B cell (primary cell): Measurements from ENCODE around the gene PARP12. TPM values are rescaled to one million over a fixed set of nuclear protein-coding genes. Genes with fewer than 3 reads are reported as not detected.

Experiments
- ATAC-seq: fragments of 200-7000 bp; cut with Tn5 transposase; one replicate; pipeline ENCODE4 v1.10.0; 2021; ENCODE audit warnings: low read depth, mild to moderate bottlenecking, moderate number of reproducible peaks, moderate library complexity
- CTCF ChIA-PET: fragments of 350-600 bp; sonication (Branson Sonifier 250); formaldehyde crosslinking; loops from one replicate; lab custom pipeline; 2021; ENCODE audit warnings: antibody characterized with exemption, inconsistent platforms; lab: Charles Lee
- POLR2A ChIA-PET: fragments of 350-600 bp; sonication (Branson Sonifier 250); formaldehyde crosslinking; loops from one replicate; lab custom pipeline; 2021; ENCODE audit warnings: antibody characterized with exemption; lab: Charles Lee
- DNase-seq: peaks from one replicate; pipeline ENCODE4 v3.0.0; 2013
- H2AFZ ChIP-seq: 2 replicates; pipeline ENCODE4 v1.6.1; 2012; ENCODE audit warnings: mild to moderate bottlenecking, low read depth, low read length; ENCODE audit not compliant: insufficient read depth, poor library complexity, severe bottlenecking
- H3K27ac ChIP-seq, 2 donors: 1 replicate in 1 of 2; 2 replicates in 1 of 2; pipeline ENCODE4 v1.5.1; 2012 to 2013; ENCODE audit warnings: low read length in 2 of 2, mild to moderate bottlenecking in 2 of 2, moderate library complexity in 1 of 2
- H3K27me3 ChIP-seq, 4 experiments: fragments of 200-600 bp in 1 of 4; sonication (generic) in 1 of 4; replicated peaks in 1 of 4; 1 replicate in 2 of 4; 2 replicates in 2 of 4; pipeline versions ENCODE4 v1.6.1 to v1.7.0; 2013 to 2016; ENCODE audit warnings: low read length in 3 of 4, mild to moderate bottlenecking in 2 of 4, mixed read lengths in 1 of 4, moderate library complexity in 1 of 4; ENCODE audit not compliant: insufficient read depth in 4 of 4, control insufficient read depth in 3 of 4; ENCODE audit errors: control extremely low read depth in 1 of 4
- H3K36me3 ChIP-seq, 2 experiments: replicated peaks in 1 of 2; 1 replicate in 1 of 2; 2 replicates in 1 of 2; pipeline versions ENCODE4 v1.6.1 to v1.7.1; 2013; ENCODE audit warnings: low read length in 1 of 2; ENCODE audit not compliant: insufficient read depth in 2 of 2, control insufficient read depth in 1 of 2; ENCODE audit errors: control extremely low read depth in 1 of 2, extremely low read depth in 1 of 2
- H3K4me1 ChIP-seq, 2 donors: fragments of 200-600 bp in 1 of 2; sonication (generic) in 1 of 2; 1 replicate in 1 of 2; 2 replicates in 1 of 2; pipeline versions ENCODE4 v1.5.1 to v1.6.1; 2013 to 2017; ENCODE audit warnings: low read length in 2 of 2; ENCODE audit not compliant: control insufficient read depth in 2 of 2, insufficient read depth in 2 of 2
- H3K4me2 ChIP-seq: replicated peaks from 2 replicates; pipeline ENCODE3; 2012; ENCODE audit warnings: mild to moderate bottlenecking, low read depth, low read length; ENCODE audit not compliant: poor library complexity, severe bottlenecking
- H3K4me3 ChIP-seq, 5 experiments: fragments of 200-600 bp in 1 of 5; sonication (generic) in 1 of 5; 1 replicate in 3 of 5; 2 replicates in 2 of 5; pipeline versions ENCODE4 v1.5.1 to v1.7.0; 2011 to 2016; ENCODE audit warnings: low read length in 4 of 5, mild to moderate bottlenecking in 4 of 5, low read depth in 2 of 5, control low read depth in 1 of 5, moderate library complexity in 1 of 5; ENCODE audit not compliant: insufficient read depth in 1 of 5; ENCODE audit errors: control extremely low read depth in 1 of 5, extremely low read depth in 1 of 5
- H3K79me2 ChIP-seq: fragments of 200-600 bp; sonication (generic); one replicate; pipeline ENCODE4 v1.6.0; 2016; ENCODE audit warnings: low read length; ENCODE audit not compliant: control insufficient read depth, insufficient read depth
- H3K9ac ChIP-seq: fragments of 200-600 bp; sonication (generic); 2 replicates; pipeline ENCODE4 v1.6.1; 2017; ENCODE audit warnings: mild to moderate bottlenecking, low read length, moderate library complexity
- H3K9me3 ChIP-seq, 3 donors: one replicate each; pipeline versions ENCODE4 v1.6.1 to v1.7.1; 2013; ENCODE audit warnings: low read length in 2 of 3; ENCODE audit not compliant: control insufficient read depth in 2 of 3, insufficient read depth in 1 of 3; ENCODE audit errors: control extremely low read depth in 1 of 3
- H4K20me1 ChIP-seq: 2 replicates; pipeline ENCODE4 v1.6.0; 2012; ENCODE audit warnings: mild to moderate bottlenecking, low read length; ENCODE audit not compliant: insufficient read depth, control insufficient read depth, poor library complexity, severe bottlenecking
- H3K27ac Mint-ChIP-seq: one replicate; pipeline ENCODE4 v1.8.0; 2021; ENCODE audit warnings: mixed read lengths
- H3K27me3 Mint-ChIP-seq: one replicate; pipeline ENCODE4 v1.8.0; 2021; ENCODE audit warnings: mixed read lengths
- H3K4me1 Mint-ChIP-seq: one replicate; pipeline ENCODE4 v1.8.0; 2021; ENCODE audit warnings: mixed read lengths
- H3K4me3 Mint-ChIP-seq: one replicate; pipeline ENCODE4 v1.8.0; 2021; ENCODE audit warnings: mixed read lengths
- H3K9me3 Mint-ChIP-seq: one replicate; pipeline ENCODE4 v1.8.0; 2022; ENCODE audit warnings: mixed read lengths; ENCODE audit not compliant: insufficient read depth
- CTCF ChIP-seq: fragments of 200-600 bp; IDR thresholded peaks from one replicate; pipeline ENCODE4 v1.8.0; 2022; ENCODE audit warnings: antibody characterized with exemption, mild to moderate bottlenecking
- EZH2 ChIP-seq: IDR thresholded peaks from 2 replicates; pipeline ENCODE4 v1.6.1; 2012; ENCODE audit warnings: borderline replicate concordance, low read depth, mild to moderate bottlenecking, moderate library complexity, low read length; ENCODE audit not compliant: insufficient read depth, poor library complexity, severe bottlenecking
- WGBS: methylation state at CpG from one replicate; pipeline ENCODE4 v1.1.5; 2013; ENCODE audit warnings: missing lambda C conversion rate; ENCODE audit not compliant: insufficient coverage; 5-methylcytosine and 5-hydroxymethylcytosine counted together
- intact Hi-C: fragments of 100-400 bp; cut with micrococcal nuclease; formaldehyde crosslinking; loops from one replicate; pipeline ENCODE4 v1.10.0; 2022
- polyA plus RNA-seq: library from polyadenylated mRNA; depleted of rRNA; stranded (reverse); fragments of >200 nt; gene quantifications from 2 replicates; pipeline ENCODE4 v1.2.3, GENCODE V29; 2012
- total RNA-seq, 2 donors: library from RNA; stranded (reverse); fragments of 120-200 nt in 1 of 2; gene quantifications; 1 replicate in 1 of 2; 2 replicates in 1 of 2; pipeline versions ENCODE4 v1.2.3 to v1.2.4, GENCODE V29; 2013 to 2022

PARP12 gene
- total and polyA plus RNA-seq, 2 donors (not counting 1 experiment from before 2014, with no cell fraction given), result 170 to 177 TPM

DNA sequence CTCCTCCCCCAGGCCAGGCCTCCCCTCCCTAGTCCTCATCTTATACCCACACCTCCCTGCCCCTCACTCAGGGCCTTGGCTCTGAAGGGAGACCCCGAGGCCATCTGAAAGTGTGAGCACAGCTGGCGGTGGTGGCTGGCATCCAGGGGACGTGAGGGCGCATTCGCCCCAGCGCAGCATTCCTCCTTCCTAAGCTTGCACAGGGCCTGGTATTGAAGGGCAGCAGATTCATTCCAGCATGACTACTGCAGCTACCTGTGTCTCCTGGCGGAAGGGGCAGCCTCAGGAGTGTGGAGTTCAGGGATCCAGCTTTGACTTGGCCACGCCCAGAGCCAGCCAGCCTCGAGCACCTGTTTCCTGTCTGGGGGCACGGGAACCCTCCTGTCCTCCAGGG is 72.6 kb downstream of the PARP12 start:
- H3K9me3 ChIP-seq, result no peaks in the 10 kb centered on the region
- no peaks in the 10 kb centered on the region for H3K79me2 ChIP-seq
- H3K4me3 ChIP-seq, result no peak overlapping the region
- no peaks in the 10 kb centered on the region for H3K27me3 Mint-ChIP-seq
- no peak overlapping the region for H3K27ac Mint-ChIP-seq
- no peaks in the 10 kb centered on the region for H3K36me3 ChIP-seq
- no peaks in the 10 kb centered on the region for H3K27me3 ChIP-seq
- H2AFZ ChIP-seq, result no peak overlapping the region
- TF ChIP-seq EZH2 (no peak), CTCF (no peak)
- H3K9ac ChIP-seq, result no peak overlapping the region
- WGBS, result 66% methylated on average over 10 of the region's 10 CpGs
- no peaks in the 10 kb centered on the region for H4K20me1 ChIP-seq
- H3K27ac ChIP-seq, result no peak overlapping the region
- intact Hi-C loops, result no loop called here
- ATAC-seq (no peak), DNase-seq (no peak)
- no peak overlapping the region for H3K4me3 Mint-ChIP-seq
- peaks cover 0 to 7% of the 10 kb centered on the region in 2 donors for H3K4me1 ChIP-seq
- POLR2A ChIA-PET, result no interaction called here
- no peaks in the 10 kb centered on the region for H3K9me3 Mint-ChIP-seq
- peaks cover 10% of the 10 kb centered on the region for H3K4me1 Mint-ChIP-seq
- CTCF ChIA-PET, result no interaction called here
- H3K4me2 ChIP-seq, result no peak overlapping the region

DNA sequence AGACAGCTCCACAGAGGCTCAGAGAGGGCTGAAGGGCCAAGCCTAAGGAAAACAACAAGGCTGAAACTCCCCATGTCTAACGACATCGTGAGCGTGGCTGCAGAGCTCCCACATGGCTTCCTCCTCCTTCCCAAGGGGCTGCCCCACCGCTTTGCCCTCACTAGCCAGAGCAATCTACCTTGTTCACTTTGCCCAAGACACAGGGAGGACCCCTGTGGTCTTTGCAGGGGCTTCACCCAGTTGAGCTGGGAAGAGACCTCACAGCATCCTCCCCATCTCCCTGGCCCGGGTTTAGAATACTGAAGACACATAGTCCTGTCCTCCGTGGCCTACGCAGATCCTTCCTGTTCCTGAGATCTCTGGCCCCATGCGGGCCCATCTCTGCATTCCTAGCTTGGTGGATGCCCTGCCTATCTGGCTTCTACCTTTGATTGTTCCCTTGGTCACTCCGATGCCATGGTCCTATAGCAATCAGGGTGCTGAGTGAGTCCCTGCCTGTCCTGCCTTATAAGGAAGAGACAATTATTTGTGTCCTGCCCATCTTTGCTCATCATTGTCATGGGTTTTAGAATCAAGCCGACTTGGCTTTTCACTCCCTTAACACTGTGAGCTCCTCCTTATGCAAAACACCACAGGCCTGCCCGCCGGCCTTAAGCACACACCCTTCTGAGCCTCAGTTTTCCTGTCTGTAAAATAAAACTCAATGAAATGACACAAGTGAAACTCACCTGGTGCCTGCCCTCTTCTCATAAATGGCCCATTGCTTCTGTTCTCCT is 73.2 kb downstream of the PARP12 start:
- intact Hi-C loops, result no loop called here
- Histone ChIP-seq H3K4me1 (peaks cover 0 to 7% of the 10 kb centered on the region in 2 donors), H3K36me3 (no peaks in the 10 kb centered on the region), H3K9ac (no peak overlapping the region), H3K9me3 (no peaks in the 10 kb centered on the region), H3K27me3 (no peaks in the 10 kb centered on the region), H3K4me3 (no peak overlapping the region), H3K79me2 (no peaks in the 10 kb centered on the region), H3K4me2 (no peak overlapping the region), H4K20me1 (no peaks in the 10 kb centered on the region), H2AFZ (no peak overlapping the region), H3K27ac (no peak overlapping the region)
- ChIA-PET CTCF (interaction anchor here (1.9 kb wide), 1 partner anchor 343 kb away, joined by 5 read pairs; no protein-coding TSS in a partner anchor), POLR2A (no interaction called here)
- H3K4me1 Mint-ChIP-seq, result peaks cover 10% of the 10 kb centered on the region
- no peaks in the 10 kb centered on the region for H3K9me3 Mint-ChIP-seq
- DNase-seq (no peak), ATAC-seq (no peak)
- H3K4me3 Mint-ChIP-seq, result no peak overlapping the region
- TF ChIP-seq CTCF, result no peak
- TF ChIP-seq EZH2, result no peak
- no peak overlapping the region for H3K27ac Mint-ChIP-seq
- WGBS, result 74% methylated on average over 12 of the region's 12 CpGs
- H3K27me3 Mint-ChIP-seq, result no peaks in the 10 kb centered on the region
